Neuronal stem cell (in vitro differentiated cells): ENCODE measurements around the gene ZNF81.

Experiments
- DNase-seq: peaks from one replicate; pipeline ENCODE4 v3.0.0-alpha.2; 2013; ENCODE audit warnings: low spot score
- H2AFZ ChIP-seq: one replicate; pipeline ENCODE4 v1.6.1; 2013; ENCODE audit warnings: mild to moderate bottlenecking, low read length, inconsistent platforms
- H2AK5ac ChIP-seq: 2 replicates; pipeline ENCODE4 v1.6.1; 2013; ENCODE audit warnings: low read depth, mild to moderate bottlenecking, inconsistent platforms, low read length, moderate library complexity, mixed read lengths
- H2BK120ac ChIP-seq: 2 replicates; pipeline ENCODE4 v1.6.1; 2013; ENCODE audit warnings: low read depth, mild to moderate bottlenecking, inconsistent platforms, low read length, moderate library complexity, mixed read lengths
- H2BK12ac ChIP-seq: one replicate; pipeline ENCODE4 v1.6.1; 2013; ENCODE audit warnings: low read length, inconsistent platforms
- H2BK15ac ChIP-seq: 2 replicates; pipeline ENCODE4 v1.6.1; 2013; ENCODE audit warnings: mild to moderate bottlenecking, low read length, inconsistent platforms, mixed read lengths
- H2BK5ac ChIP-seq: one replicate; pipeline ENCODE4 v1.6.1; 2013; ENCODE audit warnings: inconsistent platforms, mild to moderate bottlenecking, low read length, moderate library complexity
- H3K14ac ChIP-seq: one replicate; pipeline ENCODE4 v1.6.1; 2013; ENCODE audit warnings: low read length, inconsistent platforms
- H3K18ac ChIP-seq: 2 replicates; pipeline ENCODE4 v1.6.1; 2013; ENCODE audit warnings: low read length, inconsistent platforms
- H3K23ac ChIP-seq: 2 replicates; pipeline ENCODE4 v1.6.1; 2013; ENCODE audit warnings: low read depth, mild to moderate bottlenecking, mixed read lengths, low read length, inconsistent platforms; ENCODE audit not compliant: poor library complexity
- H3K27ac ChIP-seq: replicated peaks from 3 replicates; pipeline ENCODE4 v1.5.1; 2013; ENCODE audit warnings: low read length, inconsistent platforms
- H3K27me3 ChIP-seq, 3 experiments: 2 replicates each; pipeline ENCODE4 v1.6.1; 2013; ENCODE audit warnings: low read length in 3 of 3, mild to moderate bottlenecking in 2 of 3, inconsistent platforms in 1 of 3, low read depth in 1 of 3, mixed read lengths in 1 of 3, moderate library complexity in 1 of 3; ENCODE audit not compliant: control insufficient read depth in 3 of 3, insufficient read depth in 3 of 3
- H3K36me3 ChIP-seq, 2 donors: replicated peaks in 1 of 2; 2 replicates each; pipeline ENCODE4 v1.6.1; 2013; ENCODE audit warnings: low read length in 2 of 2; ENCODE audit not compliant: control insufficient read depth in 2 of 2, insufficient read depth in 2 of 2
- H3K4ac ChIP-seq: 2 replicates; pipeline ENCODE4 v1.6.1; 2013; ENCODE audit warnings: inconsistent platforms, mild to moderate bottlenecking, low read length, moderate library complexity
- H3K4me1 ChIP-seq, 2 donors: 1 replicate in 1 of 2; 2 replicates in 1 of 2; pipeline ENCODE4 v1.6.1; 2013; ENCODE audit warnings: low read length in 2 of 2, low read depth in 1 of 2; ENCODE audit not compliant: control insufficient read depth in 2 of 2, insufficient read depth in 1 of 2
- H3K4me2 ChIP-seq: one replicate; pipeline ENCODE4 v1.6.1; 2013; ENCODE audit warnings: mild to moderate bottlenecking, low read length, inconsistent platforms; ENCODE audit not compliant: insufficient read depth, poor library complexity, severe bottlenecking
- H3K4me3 ChIP-seq, 2 donors: 2 replicates each; pipeline ENCODE4 v1.5.1; 2013; ENCODE audit warnings: low read length in 2 of 2, mild to moderate bottlenecking in 2 of 2, inconsistent platforms in 1 of 2, moderate library complexity in 1 of 2
- H3K79me1 ChIP-seq: one replicate; pipeline ENCODE4 v1.6.1; 2013; ENCODE audit warnings: low read depth, mild to moderate bottlenecking, inconsistent platforms, low read length, moderate library complexity
- H3K9ac ChIP-seq: one replicate; pipeline ENCODE4 v1.6.1; 2013; ENCODE audit warnings: mild to moderate bottlenecking, low read depth, low read length, inconsistent platforms; ENCODE audit not compliant: poor library complexity
- H3K9me3 ChIP-seq, 2 donors: replicated peaks in 1 of 2; 2 replicates each; pipeline versions ENCODE3 to v1.6.1; 2013; ENCODE audit warnings: low read length in 2 of 2, mild to moderate bottlenecking in 2 of 2, inconsistent platforms in 1 of 2, low read depth in 1 of 2, mixed read lengths in 1 of 2, moderate library complexity in 1 of 2; ENCODE audit not compliant: control insufficient read depth in 2 of 2, insufficient read depth in 1 of 2
- H4K8ac ChIP-seq: one replicate; pipeline ENCODE4 v1.6.1; 2013; ENCODE audit warnings: low read depth, mild to moderate bottlenecking, inconsistent platforms, low read length, moderate library complexity
- H4K91ac ChIP-seq: one replicate; pipeline ENCODE4 v1.6.1; 2013; ENCODE audit warnings: low read length, low read depth, mild to moderate bottlenecking, inconsistent platforms; ENCODE audit not compliant: poor library complexity
- WGBS, 2 donors: extraction: QIAGEN DNeasy Blood & Tissue Kit; methylation state at CpG; one replicate each; pipeline ENCODE4 v1.1.7; 2013; ENCODE audit warnings: missing lambda C conversion rate in 2 of 2, mixed read lengths in 1 of 2; ENCODE audit not compliant: insufficient read length in 2 of 2, insufficient replicate concordance in 1 of 2; ENCODE audit errors: extremely low coverage in 2 of 2; 5-methylcytosine and 5-hydroxymethylcytosine counted together

ZNF81 gene

GRCh38 chrX:47814851-47815250 lies 21.9 kb upstream of the ZNF81 start:
- Histone ChIP-seq H3K23ac (no peak overlapping the region), H4K91ac (no peak overlapping the region), H2AK5ac (no peak overlapping the region), H3K4me2 (no peak overlapping the region), H3K4me3 (no peak overlapping the region), H3K18ac (no peak overlapping the region), H3K27me3 (no peaks in the 10 kb centered on the region), H2BK120ac (no peak overlapping the region), H3K9ac (no peak overlapping the region), H2BK15ac (no peak overlapping the region), H3K4me1 (no peaks in the 10 kb centered on the region), H3K9me3 (no peaks in the 10 kb centered on the region), H4K8ac (no peak overlapping the region), H2AFZ (no peak overlapping the region), H3K27ac (no peak overlapping the region), H2BK12ac (no peak overlapping the region), H3K79me1 (no peaks in the 10 kb centered on the region), H2BK5ac (no peak overlapping the region), H3K4ac (no peak overlapping the region), H3K36me3 (no peaks in the 10 kb centered on the region), H3K14ac (no peak overlapping the region)
- no peak for DNase-seq
- WGBS, 2 donors: no CpG with 5 or more reads among the region's 1 CpG

- no peak overlapping the region for H3K18ac ChIP-seq
- H2BK15ac ChIP-seq: no peak overlapping the region
- no peaks in the 10 kb centered on the region for H3K79me1 ChIP-seq
- no peak overlapping the region for H4K8ac ChIP-seq
- no peak overlapping the region for H3K27ac ChIP-seq
- H3K36me3 ChIP-seq: no peaks in the 10 kb centered on the region
- no peak overlapping the region for H3K9ac ChIP-seq
- no peaks in the 10 kb centered on the region for H3K4me1 ChIP-seq
- H3K4me3 ChIP-seq: no peak overlapping the region
- no peak for DNase-seq
- no peak overlapping the region for H3K14ac ChIP-seq
- H3K27me3 ChIP-seq: no peaks in the 10 kb centered on the region
- H3K23ac ChIP-seq: no peak overlapping the region
- H3K9me3 ChIP-seq: no peaks in the 10 kb centered on the region
- WGBS, 2 donors: no CpG with 5 or more reads among the region's 4 CpGs
- no peak overlapping the region for H3K4ac ChIP-seq
- no peak overlapping the region for H2BK5ac ChIP-seq
- H2BK12ac ChIP-seq: no peak overlapping the region
- H3K4me2 ChIP-seq: no peak overlapping the region
- no peak overlapping the region for H4K91ac ChIP-seq
- H2AK5ac ChIP-seq: no peak overlapping the region
- no peak overlapping the region for H2BK120ac ChIP-seq
- no peak overlapping the region for H2AFZ ChIP-seq
Observed at GRCh38 chrX:47815901-47816845, 20.5 kb upstream of the ZNF81 start.

GRCh38 chrX:47817421-47817820 lies 19.3 kb upstream of the ZNF81 start:
- no peak overlapping the region for H2AFZ ChIP-seq
- H3K23ac ChIP-seq: no peak overlapping the region
- H3K18ac ChIP-seq: no peak overlapping the region
- no peak overlapping the region for H3K14ac ChIP-seq
- no peak overlapping the region for H2AK5ac ChIP-seq
- no peak for DNase-seq
- no peaks in the 10 kb centered on the region for H3K79me1 ChIP-seq
- no peaks in the 10 kb centered on the region for H3K36me3 ChIP-seq
- no peak overlapping the region for H3K9ac ChIP-seq
- WGBS, 2 donors: no CpG with 5 or more reads among the region's 1 CpG
- no peak overlapping the region for H2BK12ac ChIP-seq
- no peak overlapping the region for H3K4me3 ChIP-seq
- no peak overlapping the region for H3K4me2 ChIP-seq
- no peak overlapping the region for H2BK5ac ChIP-seq
- no peak overlapping the region for H2BK15ac ChIP-seq
- no peak overlapping the region for H2BK120ac ChIP-seq
- H3K27ac ChIP-seq: no peak overlapping the region
- no peaks in the 10 kb centered on the region for H3K27me3 ChIP-seq
- H3K4me1 ChIP-seq: no peaks in the 10 kb centered on the region
- H4K91ac ChIP-seq: no peak overlapping the region
- H3K4ac ChIP-seq: no peak overlapping the region
- H3K9me3 ChIP-seq: no peaks in the 10 kb centered on the region
- H4K8ac ChIP-seq: no peak overlapping the region

DNA sequence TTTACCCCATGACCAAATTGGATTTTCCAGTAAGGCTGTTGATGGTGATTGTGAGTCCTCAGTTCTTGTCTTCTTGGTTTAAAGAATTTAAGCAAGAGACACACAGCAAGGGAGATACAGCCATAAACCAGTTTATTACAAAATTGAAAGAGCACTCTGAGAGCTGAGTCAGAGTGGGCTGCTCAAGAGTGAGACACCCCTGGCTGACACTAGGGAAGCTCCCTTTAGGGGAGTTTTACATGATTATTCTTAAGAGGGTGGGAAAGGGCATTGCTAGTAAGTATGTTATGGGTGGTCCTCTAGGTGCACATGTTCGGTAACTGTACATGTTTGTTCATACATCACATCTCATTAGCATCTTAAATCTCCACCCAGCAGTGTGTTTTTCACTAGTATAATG lies 18.8 kb upstream of the ZNF81 start:
- H3K4ac ChIP-seq: no peak overlapping the region
- no peak overlapping the region for H2AFZ ChIP-seq
- H3K4me1 ChIP-seq: no peaks in the 10 kb centered on the region
- no peak overlapping the region for H4K91ac ChIP-seq
- H3K18ac ChIP-seq: no peak overlapping the region
- no CpG with 5 or more reads among the region's 1 CpG for WGBS, 2 donors
- no peak overlapping the region for H4K8ac ChIP-seq
- H3K14ac ChIP-seq: no peak overlapping the region
- H2BK120ac ChIP-seq: no peak overlapping the region
- no peak overlapping the region for H2BK5ac ChIP-seq
- H3K4me3 ChIP-seq: no peak overlapping the region
- no peak overlapping the region for H3K9ac ChIP-seq
- no peak overlapping the region for H3K23ac ChIP-seq
- no peak overlapping the region for H3K4me2 ChIP-seq
- H2BK12ac ChIP-seq: no peak overlapping the region
- H3K27me3 ChIP-seq: no peaks in the 10 kb centered on the region
- no peaks in the 10 kb centered on the region for H3K9me3 ChIP-seq
- H3K79me1 ChIP-seq: no peaks in the 10 kb centered on the region
- H2BK15ac ChIP-seq: no peak overlapping the region
- DNase-seq: no peak
- H3K27ac ChIP-seq: no peak overlapping the region
- H3K36me3 ChIP-seq: no peaks in the 10 kb centered on the region
- H2AK5ac ChIP-seq: no peak overlapping the region
